Measurements from ENCODE around the gene MISFA. TPM values are rescaled to one million over a fixed set of nuclear protein-coding genes. Genes with fewer than 3 reads are reported as not detected.

MISFA gene
- total RNA-seq, 1 experiment from 2014 or later = 5.0 TPM

DNA sequence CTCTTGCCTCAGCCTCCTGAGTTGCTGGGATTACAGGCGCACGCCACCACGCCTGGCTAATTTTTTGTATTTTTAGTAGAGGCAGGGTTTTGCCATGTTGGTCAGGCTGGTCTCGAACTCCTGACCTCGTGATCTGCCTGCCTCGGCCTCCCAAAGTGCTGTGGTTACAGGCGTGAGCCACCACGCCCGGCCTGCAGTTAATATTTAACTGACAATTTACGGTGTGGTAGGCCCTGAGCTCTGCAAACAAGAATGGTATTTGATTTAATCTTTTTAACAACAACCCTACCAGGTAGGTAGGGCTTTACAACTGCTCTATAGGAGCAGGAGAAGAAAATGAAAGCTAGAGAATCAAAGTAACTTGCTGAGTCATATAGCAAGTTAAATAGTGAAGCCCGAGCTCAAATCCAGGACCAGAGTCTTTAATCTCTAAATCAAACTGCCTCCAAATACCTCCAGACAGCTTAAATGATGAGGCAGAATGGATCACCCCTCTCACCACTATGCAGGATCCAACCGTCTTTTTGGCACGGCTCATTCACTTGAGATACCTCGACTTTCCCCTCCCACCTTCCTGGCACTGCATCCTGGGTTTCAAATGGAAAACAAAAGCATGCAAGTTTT, 20.5 kb upstream of the MISFA start:
- H3K27me3 ChIP-seq (ENCODE audit: control insufficient read depth, insufficient read depth, low read length) = no peaks in the 10 kb centered on the region
- ChIA-PET CTCF (interaction anchor here (0.7 to 0.8 kb wide), 2 partner anchors 39 to 52 kb away, joined by 5 to 6 read pairs; no protein-coding TSS in a partner anchor), POLR2A (interaction anchor here (0.6 to 1.0 kb wide), 2 partner anchors 12 to 204 kb away, joined by 3 to 6 read pairs; no protein-coding TSS in a partner anchor)
- peaks cover 5% of the 10 kb centered on the region; the same call in 1 of the 2 replicates for H3K36me3 ChIP-seq (ENCODE audit: control insufficient read depth, insufficient read depth, low read length)
- H3K4me3 ChIP-seq (ENCODE audit: low read depth in 2 of 2, low read length in 2 of 2) = no peak overlapping the region
- TF ChIP-seq CTCF (IDR thresholded peaks at IDR 0.05) (no peak), SIN3A (IDR thresholded peaks at IDR 0.05; ENCODE audit: borderline replicate concordance, insufficient read depth, low read depth, low read length) (no peak), REST (IDR thresholded peaks at IDR 0.05; ENCODE audit: insufficient read depth in 1 of 2, low read depth in 2 of 2, low read length in 1 of 2) (no peak), TCF7L2 (IDR thresholded peaks at IDR 0.05; ENCODE audit: low read depth, low read length) (no peak), POLR2AphosphoS5 (IDR thresholded peaks at IDR 0.05; ENCODE audit: low read depth, low read length) (no peak)
- ATAC-seq = peak; percentile 89
- H3K9me3 ChIP-seq (ENCODE audit: control insufficient read depth, insufficient read depth, low read depth, low read length) = no peaks in the 10 kb centered on the region
- H3K4me1 ChIP-seq (ENCODE audit: control insufficient read depth, insufficient read depth, low read length) = peaks cover 17% of the 10 kb centered on the region
- H3K27ac ChIP-seq (ENCODE audit: low read length) = peak overlapping the region; percentile 68
- BruUV-seq (replicated peaks) = no TSS peak
- intact Hi-C loops (cut with micrococcal nuclease; ENCODE audit: unreplicated experiment) (no loop called here), in situ Hi-C loops (cut with HindIII; ENCODE audit: low pct_unique_long_range_greater_than_20kb, low sequenced_read_pairs) (no loop called here)
- DNase-seq (ENCODE audit: low read depth, low spot score) = no peak

DNA sequence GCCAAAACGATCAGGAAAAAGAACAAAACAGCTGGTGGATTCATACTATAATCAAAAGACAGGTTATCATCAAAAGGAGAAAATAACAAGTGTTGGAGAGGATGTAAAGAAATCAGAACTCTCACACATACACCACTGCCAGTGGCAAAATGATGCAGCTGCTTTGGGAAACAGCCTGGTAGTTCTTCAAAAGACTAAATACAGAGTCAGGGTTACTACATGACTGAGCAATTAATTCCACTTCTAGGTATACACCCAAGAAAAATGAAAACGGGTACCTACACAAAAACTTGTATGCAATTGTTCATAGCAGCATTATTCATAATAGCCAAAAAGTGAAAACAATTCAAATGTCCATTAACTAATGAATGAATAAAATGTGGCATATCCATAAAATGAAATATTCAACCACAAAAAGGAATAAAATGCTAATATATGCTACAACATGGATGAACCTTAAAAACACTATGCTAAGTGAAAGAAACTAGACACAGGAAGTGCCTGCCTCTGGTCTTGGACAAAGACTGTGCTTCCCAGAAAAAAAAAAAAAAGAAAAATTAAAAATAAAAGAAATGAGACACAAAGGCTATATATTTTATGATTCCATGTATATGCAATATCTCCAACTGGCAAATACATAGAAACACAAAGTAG, 19.3 kb upstream of the MISFA start:
- Histone ChIP-seq H3K36me3 (ENCODE audit: control insufficient read depth, insufficient read depth, low read length) (peaks cover 3% of the 10 kb centered on the region; the same call in 1 of the 2 replicates), H3K4me1 (ENCODE audit: control insufficient read depth, insufficient read depth, low read length) (peaks cover 15% of the 10 kb centered on the region), H3K4me3 (ENCODE audit: low read depth in 2 of 2, low read length in 2 of 2) (no peak overlapping the region), H3K9me3 (ENCODE audit: control insufficient read depth, insufficient read depth, low read depth, low read length) (no peaks in the 10 kb centered on the region), H3K27ac (ENCODE audit: low read length) (peak overlapping the region; percentile 68), H3K27me3 (ENCODE audit: control insufficient read depth, insufficient read depth, low read length) (no peaks in the 10 kb centered on the region)
- intact Hi-C loops (cut with micrococcal nuclease; ENCODE audit: unreplicated experiment) = no loop called here
- ATAC-seq (no peak), DNase-seq (ENCODE audit: low read depth, low spot score) (no peak)
- in situ Hi-C loops (cut with HindIII; ENCODE audit: low pct_unique_long_range_greater_than_20kb, low sequenced_read_pairs) = no loop called here
- BruUV-seq (replicated peaks) = no TSS peak
- TF ChIP-seq REST (IDR thresholded peaks at IDR 0.05; ENCODE audit: insufficient read depth in 1 of 2, low read depth in 2 of 2, low read length in 1 of 2) (no peak), TCF7L2 (IDR thresholded peaks at IDR 0.05; ENCODE audit: low read depth, low read length) (no peak)
- POLR2A ChIA-PET = interaction anchor here (0.6 kb wide), 3 partner anchors 33 to 1187 kb away, joined by 3 to 6 read pairs (median 3); no protein-coding TSS in a partner anchor
- CTCF ChIA-PET = interaction anchor here (0.7 to 0.8 kb wide), 2 partner anchors 40 to 53 kb away, joined by 5 to 6 read pairs; no protein-coding TSS in a partner anchor
